ENCODE results near the gene HNRNPL.
"Not testable (repeated sequence)": the region's sequence is repeated elsewhere in the genome, so short reads cannot be mapped to it uniquely, and the experiment has no call there.

Gene HNRNPL

GRCh38 chr19:38869160-38869835 is 19.5 kb upstream of the HNRNPL start:
- DNase-seq, result peak; percentile 39

- DNase-seq, result no peak
Observed at GRCh38 chr19:38868551-38868950, 18.8 kb upstream of the HNRNPL start.

- no peak for DNase-seq
Observed at GRCh38 chr19:38867171-38867780, 17.5 kb upstream of the HNRNPL start.

GRCh38 chr19:38862321-38863059 is 12.7 kb upstream of the HNRNPL start:
- no peak for DNase-seq

- no peak for DNase-seq
Observed at GRCh38 chr19:38861368-38861767, 11.6 kb upstream of the HNRNPL start.

- not testable (repeated sequence) for DNase-seq
Observed at GRCh38 chr19:38859631-38860204, 9.9 kb upstream of the HNRNPL start.

- DNase-seq, result no peak
Observed at GRCh38 chr19:38856813-38857212, 7.0 kb upstream of the HNRNPL start.

GRCh38 chr19:38855751-38856150 is 6.0 kb upstream of the HNRNPL start:
- not testable (repeated sequence) for DNase-seq

- DNase-seq, result not testable (repeated sequence)
Observed at GRCh38 chr19:38854961-38855360, 5.2 kb upstream of the HNRNPL start.

- no peak for DNase-seq
Observed at GRCh38 chr19:38853214-38853613, 3.4 kb upstream of the HNRNPL start.

GRCh38 chr19:38852231-38853044 is 2.7 kb upstream of the HNRNPL start:
- peak; percentile 75 for DNase-seq

GRCh38 chr19:38851622-38852230 is 1.9 kb upstream of the HNRNPL start:
- peak; percentile 91 for DNase-seq

- DNase-seq, result peak; percentile 56
Observed at GRCh38 chr19:38850976-38851621, 1.3 kb upstream of the HNRNPL start.

GRCh38 chr19:38850436-38850975 is 720 bp upstream of the HNRNPL start:
- DNase-seq, result no peak

GRCh38 chr19:38849147-38849859 is 483 bp downstream of the HNRNPL start:
- peak; percentile 97 for DNase-seq

GRCh38 chr19:38848299-38849146 is 1.3 kb downstream of the HNRNPL start:
- DNase-seq, result no peak

GRCh38 chr19:38846097-38846496 is 3.7 kb downstream of the HNRNPL start:
- DNase-seq, result no peak

GRCh38 chr19:38845374-38846024 is 4.3 kb downstream of the HNRNPL start:
- no peak for DNase-seq

- no peak for DNase-seq
Observed at GRCh38 chr19:38844093-38844686, 5.6 kb downstream of the HNRNPL start.

All from CD4-positive, alpha-beta T cell treated with Interleukin-17A for 1 hour (primary cell).